H9 (cell line): ENCODE results near the gene SOS1. TPM values are rescaled to one million over a fixed set of nuclear protein-coding genes. Genes with fewer than 3 reads are reported as not detected.

Source experiments
- DNase-seq: peaks from one replicate; pipeline ENCODE4 v3.0.0-alpha.2; 2017
- H2AFZ ChIP-seq: one replicate; pipeline ENCODE4 v1.6.1; 2013; ENCODE audit warnings: mild to moderate bottlenecking, low read length, control low read depth, moderate library complexity
- H2AK5ac ChIP-seq: 2 replicates; pipeline ENCODE4 v1.6.1; 2013; ENCODE audit warnings: low read length, control low read depth, mixed read lengths; ENCODE audit not compliant: insufficient read length
- H2BK120ac ChIP-seq: one replicate; pipeline ENCODE4 v1.6.1; 2013; ENCODE audit warnings: low read depth, mild to moderate bottlenecking, low read length, control low read depth, inconsistent platforms; ENCODE audit not compliant: poor library complexity, severe bottlenecking
- H2BK12ac ChIP-seq: 2 replicates; pipeline ENCODE4 v1.6.1; 2013; ENCODE audit warnings: low read length, control low read depth, mixed read lengths, low read depth; ENCODE audit not compliant: insufficient read length
- H2BK15ac ChIP-seq: 2 replicates; pipeline ENCODE4 v1.6.1; 2013; ENCODE audit warnings: low read depth, low read length, control low read depth
- H2BK20ac ChIP-seq: one replicate; pipeline ENCODE4 v1.6.1; 2013; ENCODE audit warnings: low read depth, mild to moderate bottlenecking, low read length, control low read depth, inconsistent platforms; ENCODE audit not compliant: poor library complexity, severe bottlenecking
- H2BK5ac ChIP-seq: 2 replicates; pipeline ENCODE4 v1.6.1; 2013; ENCODE audit warnings: low read length, control low read depth, mixed read lengths; ENCODE audit not compliant: insufficient read length
- H3K14ac ChIP-seq: 2 replicates; pipeline ENCODE4 v1.6.1; 2013; ENCODE audit warnings: low read length, control low read depth; ENCODE audit not compliant: insufficient read depth
- H3K18ac ChIP-seq: 2 replicates; pipeline ENCODE4 v1.6.1; 2013; ENCODE audit warnings: low read depth, mild to moderate bottlenecking, mixed read lengths, low read length, control low read depth; ENCODE audit not compliant: insufficient read length
- H3K23ac ChIP-seq: 2 replicates; pipeline ENCODE4 v1.6.1; 2013; ENCODE audit warnings: low read length, control low read depth, mixed read lengths, low read depth; ENCODE audit not compliant: insufficient read length
- H3K23me2 ChIP-seq: 2 replicates; pipeline ENCODE4 v1.6.1; 2013; ENCODE audit warnings: low read depth, mild to moderate bottlenecking, mixed read lengths, low read length, control low read depth; ENCODE audit not compliant: insufficient read length, poor library complexity, severe bottlenecking
- H3K27ac ChIP-seq: 2 replicates; pipeline ENCODE4 v1.5.1; 2013; ENCODE audit warnings: low read length, control low read depth, mixed read lengths, low read depth; ENCODE audit not compliant: insufficient read length
- H3K27me3 ChIP-seq: 2 replicates; pipeline ENCODE4 v1.6.1; 2013; ENCODE audit warnings: low read length, control low read depth, inconsistent platforms; ENCODE audit not compliant: insufficient read depth
- H3K4ac ChIP-seq: 2 replicates; pipeline ENCODE4 v1.6.1; 2013; ENCODE audit warnings: low read depth, mild to moderate bottlenecking, control low read depth, inconsistent platforms, low read length, moderate library complexity
- H3K4me1 ChIP-seq: 2 replicates; pipeline ENCODE4 v1.6.1; 2013; ENCODE audit warnings: low read length, control low read depth, inconsistent platforms; ENCODE audit not compliant: insufficient read depth
- H3K4me2 ChIP-seq: 2 replicates; pipeline ENCODE4 v1.6.1; 2013; ENCODE audit warnings: low read length, control low read depth, mixed read lengths; ENCODE audit not compliant: insufficient read length, insufficient read depth
- H3K56ac ChIP-seq: 2 replicates; pipeline ENCODE4 v1.6.1; 2013; ENCODE audit warnings: low read depth, mild to moderate bottlenecking, mixed read lengths, low read length, control low read depth; ENCODE audit not compliant: insufficient read length
- H3K79me1 ChIP-seq: 2 replicates; pipeline ENCODE4 v1.6.1; 2013; ENCODE audit warnings: low read depth, mild to moderate bottlenecking, moderate library complexity, low read length, control low read depth, inconsistent platforms; ENCODE audit not compliant: insufficient read depth, poor library complexity, severe bottlenecking
- H3K79me2 ChIP-seq: 2 replicates; pipeline ENCODE4 v1.6.1; 2013; ENCODE audit warnings: low read length, control low read depth, inconsistent platforms; ENCODE audit not compliant: insufficient read depth
- H3K9ac ChIP-seq: 2 replicates; pipeline ENCODE4 v1.6.1; 2013; ENCODE audit warnings: low read length, control low read depth, mixed read lengths; ENCODE audit not compliant: insufficient read length; ENCODE audit errors: extremely low read depth
- H3K9me3 ChIP-seq: one replicate; pipeline ENCODE4 v1.6.1; 2013; ENCODE audit warnings: low read depth, low read length, inconsistent platforms; ENCODE audit not compliant: control insufficient read depth
- H3T11ph ChIP-seq: one replicate; pipeline ENCODE4 v1.6.1; 2013; ENCODE audit warnings: mild to moderate bottlenecking, low read length, control low read depth, inconsistent platforms
- H4K20me1 ChIP-seq: one replicate; pipeline ENCODE4 v1.6.1; 2013; ENCODE audit not compliant: control insufficient read depth, insufficient read length, insufficient read depth
- H4K5ac ChIP-seq: 2 replicates; pipeline ENCODE4 v1.6.1; 2013; ENCODE audit warnings: low read depth, mild to moderate bottlenecking, mixed read lengths, low read length, control low read depth; ENCODE audit not compliant: insufficient read length
- H4K8ac ChIP-seq: replicated peaks from 2 replicates; pipeline ENCODE4 v1.6.1; 2013; ENCODE audit warnings: low read length, control low read depth, mixed read lengths, low read depth; ENCODE audit not compliant: insufficient read length
- H4K91ac ChIP-seq: 2 replicates; pipeline ENCODE4 v1.6.1; 2013; ENCODE audit warnings: low read depth, mild to moderate bottlenecking, moderate library complexity, mixed read lengths, low read length, control low read depth; ENCODE audit not compliant: insufficient read length
- H3K27ac Mint-ChIP-seq, 3 experiments: 2 replicates in 2 of 3; 3 replicates in 1 of 3; pipeline ENCODE4 v1.8.0; 2020 to 2021; ENCODE audit warnings: mixed read lengths in 3 of 3, mild to moderate bottlenecking in 1 of 3, moderate library complexity in 1 of 3
- H3K27me3 Mint-ChIP-seq: 2 replicates; pipeline ENCODE4 v1.8.0; 2021; ENCODE audit warnings: low read depth, mild to moderate bottlenecking, moderate library complexity, mixed read lengths
- H3K36me3 Mint-ChIP-seq, 3 experiments: 2 replicates in 2 of 3; 3 replicates in 1 of 3; pipeline ENCODE4 v1.8.0; 2020 to 2021; ENCODE audit warnings: low read depth in 3 of 3, mixed read lengths in 3 of 3; ENCODE audit not compliant: insufficient read depth in 1 of 3
- H3K4me1 Mint-ChIP-seq, 2 experiments: 2 replicates each; pipeline ENCODE4 v1.8.0; 2020; ENCODE audit warnings: mixed read lengths in 2 of 2
- H3K4me3 Mint-ChIP-seq, 2 experiments: 2 replicates in 1 of 2; 3 replicates in 1 of 2; pipeline ENCODE4 v1.8.0; 2020 to 2021; ENCODE audit warnings: mild to moderate bottlenecking in 2 of 2, mixed read lengths in 2 of 2, moderate library complexity in 1 of 2
- H3K9me3 Mint-ChIP-seq, 2 experiments: 2 replicates in 1 of 2; 3 replicates in 1 of 2; pipeline ENCODE4 v1.8.0; 2020; ENCODE audit warnings: mild to moderate bottlenecking in 2 of 2, mixed read lengths in 2 of 2, moderate library complexity in 1 of 2
- CTCF ChIP-seq: fragments of 200-600 bp; sonication (generic); conservative IDR thresholded peaks from 3 replicates; pipeline ENCODE4 v1.8.0; 2021; ENCODE audit warnings: antibody characterized with exemption, mild to moderate bottlenecking
- WGBS: extraction: QIAGEN DNeasy Blood & Tissue Kit; methylation state at CpG from one replicate; pipeline ENCODE4 v1.1.7; 2013; ENCODE audit warnings: missing lambda C conversion rate, low lambda C conversion rate, mixed read lengths; ENCODE audit not compliant: insufficient read length; ENCODE audit errors: extremely low coverage; 5-methylcytosine and 5-hydroxymethylcytosine counted together
- total RNA-seq: library from RNA; stranded (reverse); gene quantifications from 2 replicates; pipeline ENCODE4 v1.2.1, GENCODE V29; 2021

The SOS1 gene
- total RNA-seq, 1 experiment from 2014 or later, result 35.8 TPM

GRCh38 chr2:39080152-39080551 is 40.7 kb downstream of the SOS1 start:
- WGBS, result no CpG with 5 or more reads among the region's 5 CpGs

More at GRCh38 chr2:39080152-39080551, 40.7 kb downstream of the SOS1 start:
- no peak overlapping the region for H4K5ac ChIP-seq
- H3K27me3 ChIP-seq, result no peaks in the 10 kb centered on the region
- no peak overlapping the region for H3T11ph ChIP-seq
- no peak overlapping the region for H3K4me2 ChIP-seq
- H2BK120ac ChIP-seq, result no peak overlapping the region
- no peak overlapping the region for H3K27ac ChIP-seq
- no peaks in the 10 kb centered on the region for H4K20me1 ChIP-seq
- no peak overlapping the region for H3K18ac ChIP-seq
- DNase-seq, result no peak
- no peak overlapping the region for H2AFZ ChIP-seq
- no peak for TF ChIP-seq CTCF
- no peak overlapping the region for H3K4me3 Mint-ChIP-seq
- no peak overlapping the region for H4K91ac ChIP-seq
- no peaks in the 10 kb centered on the region for H3K4me1 ChIP-seq
- H2BK5ac ChIP-seq, result no peak overlapping the region
- H3K36me3 Mint-ChIP-seq, result peaks cover 7 to 16% (median 12%) of the 10 kb centered on the region in 3 experiments
- no peak overlapping the region for H3K4ac ChIP-seq
- H3K4me1 Mint-ChIP-seq, result peaks cover 0 to 5% of the 10 kb centered on the region in 2 experiments; a peak in 2 of 4 replicates
- H3K9me3 ChIP-seq, result no peaks in the 10 kb centered on the region
- no peak overlapping the region for H2AK5ac ChIP-seq
- H4K8ac ChIP-seq, result no peak overlapping the region
- H3K79me2 ChIP-seq, result peaks cover 2% of the 10 kb centered on the region; the same call in 1 of the 2 replicates
- peaks cover 6 to 9% of the 10 kb centered on the region in 2 experiments; a peak in 3 of 5 replicates for H3K9me3 Mint-ChIP-seq
- no peak overlapping the region for H2BK20ac ChIP-seq
- no peak overlapping the region for H3K9ac ChIP-seq
- no peaks in the 10 kb centered on the region for H3K27me3 Mint-ChIP-seq
- H3K56ac ChIP-seq, result no peak overlapping the region
- H2BK12ac ChIP-seq, result no peak overlapping the region
- H3K23ac ChIP-seq, result no peak overlapping the region
- peaks cover 4% of the 10 kb centered on the region for H3K79me1 ChIP-seq
- no peak overlapping the region for H3K27ac Mint-ChIP-seq
- no peak overlapping the region for H2BK15ac ChIP-seq
- H3K23me2 ChIP-seq, result no peaks in the 10 kb centered on the region
- H3K14ac ChIP-seq, result no peak overlapping the region
